ENCODE measurements around the gene FBLN2.

FBLN2 gene

DNA sequence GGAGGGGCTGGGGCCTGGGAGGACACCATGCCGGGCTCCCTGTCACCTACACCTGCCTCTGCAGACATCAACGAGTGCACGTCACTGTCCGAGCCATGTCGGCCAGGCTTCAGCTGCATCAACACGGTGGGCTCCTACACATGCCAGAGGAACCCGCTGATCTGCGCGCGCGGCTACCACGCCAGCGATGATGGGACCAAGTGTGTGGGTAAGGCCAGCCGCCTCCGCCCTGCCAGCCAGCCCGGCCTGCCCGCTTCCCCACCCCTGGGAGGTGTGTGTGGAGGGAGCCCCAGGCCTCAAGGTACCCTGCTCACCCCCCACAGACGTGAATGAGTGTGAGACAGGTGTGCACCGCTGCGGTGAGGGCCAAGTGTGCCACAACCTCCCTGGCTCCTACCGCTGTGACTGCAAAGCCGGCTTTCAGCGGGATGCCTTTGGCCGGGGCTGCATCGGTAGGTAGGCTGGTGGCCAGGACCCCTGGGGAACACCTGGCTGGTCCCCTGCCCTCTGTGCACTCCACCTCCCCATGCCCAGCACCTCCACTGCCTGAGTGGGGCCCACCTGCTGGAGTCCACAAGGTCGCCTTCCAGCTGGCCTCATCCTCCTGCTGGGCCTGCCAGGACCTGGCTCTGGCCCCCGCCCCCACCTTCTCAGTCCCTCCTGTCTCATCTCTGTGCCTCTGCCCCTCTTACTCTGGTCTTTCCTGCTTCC is 80.1 kb downstream of the FBLN2 start:
- no peak for DNase-seq

DNA sequence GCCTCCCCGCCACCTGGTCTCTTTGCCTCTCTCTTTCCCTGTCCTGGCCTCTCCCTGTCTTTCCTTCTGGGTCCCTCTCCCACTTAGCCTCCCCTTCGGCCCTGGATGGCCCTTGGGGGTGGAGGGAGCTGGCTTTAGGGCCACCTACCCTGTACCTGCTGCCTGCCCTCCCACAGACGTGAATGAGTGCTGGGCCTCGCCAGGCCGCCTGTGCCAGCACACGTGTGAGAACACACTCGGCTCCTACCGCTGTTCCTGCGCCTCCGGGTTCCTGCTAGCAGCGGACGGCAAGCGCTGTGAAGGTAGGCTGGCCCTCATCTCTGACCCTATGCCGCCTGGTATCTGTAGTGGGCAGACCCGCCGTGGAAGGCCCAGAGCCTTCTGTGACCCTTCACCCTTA is 80.7 kb downstream of the FBLN2 start:
- no peak for DNase-seq

DNA sequence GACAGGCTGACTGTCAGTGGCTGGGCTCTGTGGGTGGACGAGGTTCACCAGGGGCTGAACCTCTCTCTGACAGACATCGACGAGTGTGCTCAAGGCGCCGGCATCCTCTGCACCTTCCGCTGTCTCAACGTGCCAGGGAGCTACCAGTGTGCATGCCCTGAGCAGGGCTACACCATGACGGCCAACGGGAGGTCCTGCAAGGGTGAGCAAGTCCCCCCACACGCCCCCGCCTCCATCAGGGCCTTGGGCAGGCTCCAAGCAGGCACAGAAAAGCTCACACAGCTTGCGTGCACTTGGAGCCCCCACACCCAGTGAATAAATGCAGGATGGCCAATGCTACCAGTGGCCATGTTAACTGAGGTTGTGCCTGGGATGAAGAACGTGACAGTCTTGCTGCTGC is 82.3 kb downstream of the FBLN2 start:
- no peak for DNase-seq

DNA sequence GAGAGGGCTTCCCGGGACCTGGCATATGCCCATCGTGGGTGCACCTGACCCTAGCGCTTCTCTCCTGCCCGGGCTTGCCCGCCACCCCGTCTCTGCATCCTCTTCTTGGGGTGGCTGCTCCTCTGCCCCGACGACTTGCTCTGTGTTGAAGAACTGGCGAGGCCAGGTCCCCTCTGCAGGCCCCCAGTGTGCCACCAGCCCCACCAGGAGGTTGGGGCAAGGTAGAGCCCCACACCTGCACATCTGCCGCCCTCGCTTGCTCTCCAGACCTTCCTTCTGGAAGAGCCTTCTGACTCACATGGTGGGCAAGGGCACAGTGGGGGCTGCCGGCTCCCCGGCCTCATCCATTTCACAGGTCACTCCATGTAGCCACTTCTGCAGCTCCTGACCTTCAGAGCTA is 84.3 kb downstream of the FBLN2 start:
- DNase-seq: no peak

DNA sequence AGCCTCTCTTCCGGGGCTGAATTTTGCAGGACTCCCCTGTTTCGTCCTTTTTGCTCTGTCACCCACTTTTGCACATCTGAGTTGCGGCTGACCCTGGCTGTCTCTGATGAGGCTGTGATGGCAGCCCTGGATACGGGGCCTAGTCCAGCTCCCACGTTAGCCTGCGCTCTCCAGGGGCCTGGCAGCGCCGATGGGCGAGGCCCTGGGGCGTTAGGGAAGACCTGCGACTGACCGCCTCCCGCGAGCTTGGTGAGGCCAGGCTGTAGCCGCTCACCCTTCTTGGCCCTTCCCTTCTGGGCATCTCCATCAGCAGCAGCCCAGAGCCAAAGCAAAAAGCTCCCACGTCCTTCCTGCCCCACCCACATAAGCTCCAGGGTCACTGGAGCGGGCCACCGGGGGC is 85.2 kb downstream of the FBLN2 start:
- no peak for DNase-seq

DNA sequence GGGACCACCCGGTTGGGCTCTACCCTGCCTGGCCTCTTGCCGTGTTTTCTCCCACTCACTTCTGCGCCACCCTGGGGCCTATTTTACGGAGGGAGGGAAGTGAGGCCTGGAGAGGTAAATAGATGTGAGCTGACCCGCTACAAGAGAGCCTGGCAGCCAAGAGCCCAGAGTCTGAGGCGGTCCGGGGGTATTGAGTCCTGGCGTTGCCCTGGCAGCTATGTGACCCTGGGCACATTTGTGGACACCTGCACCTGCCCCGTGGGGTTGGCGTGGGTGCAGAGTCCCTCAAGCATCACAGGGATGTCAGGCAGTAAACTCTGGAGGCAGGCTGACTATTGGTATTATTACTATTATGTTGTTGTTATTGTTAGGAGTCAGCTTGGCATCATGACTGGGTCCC is 85.7 kb downstream of the FBLN2 start:
- DNase-seq: no peak

DNA sequence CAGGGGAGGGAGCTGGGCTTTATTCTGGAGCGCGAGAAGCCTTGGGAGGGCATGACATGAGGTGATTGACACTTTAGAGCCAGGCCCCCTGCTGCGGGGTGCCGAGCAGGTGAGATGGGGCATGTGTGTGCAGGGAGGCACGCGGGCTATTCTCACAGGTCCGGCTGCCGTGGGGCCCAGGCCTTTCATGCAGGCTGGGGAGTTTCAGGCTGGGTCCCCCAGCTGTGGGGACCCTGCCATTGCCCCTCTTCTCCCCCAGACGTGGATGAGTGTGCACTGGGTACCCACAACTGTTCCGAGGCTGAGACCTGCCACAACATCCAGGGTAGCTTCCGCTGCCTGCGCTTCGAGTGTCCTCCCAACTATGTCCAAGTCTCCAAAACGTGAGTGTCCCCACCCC is 87.3 kb downstream of the FBLN2 start:
- DNase-seq: no peak

DNA sequence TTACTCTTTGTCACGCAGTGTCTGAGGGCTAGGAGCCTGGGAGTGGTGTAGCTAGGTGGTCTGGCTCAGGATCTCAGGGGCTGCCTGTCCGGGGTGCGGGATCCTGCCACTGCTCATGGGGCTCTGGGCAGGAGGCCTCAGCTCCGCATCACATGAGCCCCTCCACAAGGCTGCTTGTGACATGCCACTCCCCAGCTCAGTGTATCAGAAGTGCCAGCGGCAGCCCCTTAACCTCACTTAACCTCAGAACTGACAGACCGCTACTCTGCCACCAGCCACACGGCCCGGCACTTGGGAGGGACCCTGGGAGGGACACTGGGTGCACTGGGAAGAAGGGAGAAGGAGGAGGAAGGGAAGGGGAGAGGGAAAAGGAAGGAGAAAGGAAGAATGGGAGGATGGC is 87.9 kb downstream of the FBLN2 start:
- DNase-seq: no peak

DNA sequence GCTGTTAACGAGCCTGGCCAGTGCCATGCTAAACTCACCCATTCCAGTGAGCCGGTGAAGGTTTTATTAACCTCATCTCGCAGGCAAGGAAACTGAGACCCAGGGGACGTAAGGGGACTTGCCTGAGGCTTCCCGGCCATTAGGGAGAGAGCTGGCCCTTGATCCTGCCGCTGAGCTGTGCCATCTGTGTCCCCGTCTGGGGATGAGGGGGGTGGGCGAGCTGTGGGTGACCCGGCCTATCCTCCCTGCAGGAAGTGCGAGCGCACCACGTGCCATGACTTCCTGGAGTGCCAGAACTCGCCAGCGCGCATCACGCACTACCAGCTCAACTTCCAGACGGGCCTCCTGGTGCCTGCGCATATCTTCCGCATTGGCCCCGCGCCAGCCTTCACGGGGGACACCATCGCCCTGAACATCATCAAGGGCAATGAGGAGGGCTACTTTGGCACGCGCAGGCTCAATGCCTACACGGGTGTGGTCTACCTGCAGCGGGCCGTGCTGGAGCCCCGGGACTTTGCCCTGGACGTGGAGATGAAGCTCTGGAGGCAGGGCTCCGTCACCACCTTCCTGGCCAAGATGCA is 88.5 kb downstream of the FBLN2 start:
- DNase-seq: no peak

DNA sequence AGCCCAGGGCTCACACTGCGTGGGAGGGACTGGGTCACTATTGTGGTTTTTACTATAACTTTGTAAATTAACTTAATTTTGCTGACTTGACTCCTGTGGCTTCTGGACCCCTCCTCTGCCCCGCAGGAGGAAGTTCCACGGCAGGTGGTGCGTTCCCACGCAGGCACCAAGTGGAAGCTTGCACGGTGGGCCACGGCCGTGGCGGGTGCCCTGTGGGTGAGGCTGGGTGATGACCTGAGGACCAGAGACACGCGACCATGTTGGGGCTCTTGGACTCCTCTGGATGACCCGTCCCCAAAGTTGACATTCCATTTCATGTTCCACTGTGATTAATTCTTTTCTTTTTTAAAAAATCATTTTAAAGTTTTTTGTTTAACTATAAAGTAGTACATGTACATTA is 89.0 kb downstream of the FBLN2 start:
- no peak for DNase-seq

DNA sequence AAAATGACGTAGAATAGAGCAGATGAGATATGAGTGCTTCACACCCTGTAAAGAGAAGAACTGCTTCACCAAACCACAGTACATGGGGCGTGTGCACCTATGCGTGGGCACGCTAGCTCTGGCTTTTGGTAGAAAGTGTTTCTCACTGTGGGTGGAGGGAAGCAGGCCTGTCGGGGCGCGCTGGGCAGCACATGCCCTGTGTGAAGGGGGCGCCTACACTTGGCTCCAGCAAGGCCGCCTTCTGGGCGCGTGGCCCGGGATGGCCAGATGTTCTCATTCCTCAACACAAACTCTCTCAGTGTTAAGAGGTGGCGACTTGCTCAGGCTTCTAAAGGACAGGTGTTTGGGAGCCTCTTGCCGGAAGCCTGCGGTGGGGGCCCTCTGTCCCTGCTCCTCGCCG is 90.0 kb downstream of the FBLN2 start:
- DNase-seq: no peak

DNA sequence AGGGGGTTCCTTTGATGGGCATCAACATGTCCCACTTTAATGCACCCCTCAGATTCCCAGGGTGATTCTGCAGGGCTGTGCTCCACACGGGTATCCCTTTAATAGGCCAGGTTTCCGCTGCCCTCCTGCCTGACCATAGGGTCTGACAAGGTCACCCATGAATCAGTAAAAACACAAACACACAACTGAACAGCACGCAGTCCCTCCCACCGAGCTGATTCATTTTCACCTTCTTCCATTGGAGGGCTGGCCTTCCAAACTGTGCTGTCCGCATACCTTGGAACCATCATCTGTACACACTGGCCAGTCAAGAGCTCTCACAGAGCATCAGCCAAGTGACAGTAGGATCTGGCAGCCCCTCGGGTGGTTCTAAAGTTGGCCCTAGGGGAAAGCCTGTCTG is 93.7 kb downstream of the FBLN2 start:
- no peak for DNase-seq

DNA sequence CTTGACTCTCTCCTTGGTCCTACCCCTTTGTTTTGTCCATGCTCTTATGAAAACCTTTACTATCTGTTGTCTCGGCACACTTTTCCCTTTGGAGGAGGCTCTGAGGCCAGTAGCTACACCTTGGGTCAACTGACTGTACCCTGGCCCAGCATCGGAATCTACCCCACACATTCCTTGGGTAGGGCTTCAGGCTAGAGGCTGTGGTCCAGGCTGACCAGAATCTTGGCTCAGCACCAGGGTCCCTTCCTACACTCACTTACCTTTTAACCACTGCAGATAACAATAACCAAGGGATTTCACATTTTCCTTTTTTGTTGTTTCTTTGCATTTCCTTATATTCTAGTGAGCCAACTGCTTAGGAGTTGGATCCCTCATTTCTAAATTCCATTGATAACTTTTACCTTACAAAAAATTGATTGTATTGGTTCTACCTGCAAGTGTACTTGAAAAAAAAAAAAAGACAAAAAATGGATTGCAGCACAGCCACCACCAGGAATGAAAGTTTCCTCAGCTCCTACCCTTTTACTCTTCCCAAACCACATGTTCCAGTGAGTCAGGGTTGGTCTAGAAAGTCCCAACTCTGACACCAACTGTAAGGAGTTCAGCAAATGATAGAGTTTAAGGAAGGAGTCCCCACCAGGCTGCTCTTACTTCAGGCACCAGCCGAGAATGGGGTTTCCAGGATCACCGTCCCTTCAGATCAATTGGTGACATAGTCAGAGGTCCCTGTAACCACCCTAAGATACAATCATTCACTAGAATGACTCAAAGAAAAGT is 95.6 kb downstream of the FBLN2 start:
- no peak for DNase-seq

DNA sequence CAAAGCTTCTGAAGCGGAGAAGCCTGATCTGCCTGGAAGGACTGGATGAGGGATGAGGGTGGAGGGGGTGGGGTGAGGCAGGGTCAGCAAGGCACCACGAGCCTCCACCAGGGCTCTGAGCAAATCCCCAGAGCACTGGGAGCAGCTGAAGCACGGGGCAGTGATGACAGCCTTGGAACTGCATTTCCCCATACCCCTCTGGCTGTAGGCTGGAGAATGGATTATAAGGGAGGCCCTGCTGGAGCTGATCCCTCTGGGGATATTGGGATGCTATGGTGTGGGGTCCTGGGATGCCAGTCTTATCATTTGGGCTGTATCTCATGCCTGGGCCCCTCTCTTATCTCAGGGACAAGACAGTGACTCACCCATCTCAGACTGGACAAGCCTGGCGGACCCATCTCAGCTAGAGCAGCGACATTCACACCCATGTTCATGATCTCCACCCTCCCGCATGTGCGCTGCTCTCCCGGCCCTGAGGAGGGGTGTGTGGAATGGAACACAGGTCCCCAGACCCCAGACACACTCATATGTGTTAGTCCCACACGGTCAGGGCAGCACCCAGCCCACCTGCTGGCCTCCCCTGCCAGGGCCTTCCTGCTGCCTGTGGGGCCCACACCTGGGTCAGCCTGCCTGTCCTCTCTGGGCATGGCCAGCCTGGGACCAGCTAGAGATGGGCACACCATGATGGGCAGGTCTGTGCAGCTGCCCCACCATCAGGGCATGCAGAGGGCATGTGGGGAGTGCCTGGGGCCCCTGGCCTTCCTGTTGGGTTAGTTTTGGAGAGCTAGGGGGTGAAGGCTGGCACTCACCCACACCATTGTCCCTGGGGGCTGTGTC is 97.1 kb downstream of the FBLN2 start:
- no peak for DNase-seq

DNA sequence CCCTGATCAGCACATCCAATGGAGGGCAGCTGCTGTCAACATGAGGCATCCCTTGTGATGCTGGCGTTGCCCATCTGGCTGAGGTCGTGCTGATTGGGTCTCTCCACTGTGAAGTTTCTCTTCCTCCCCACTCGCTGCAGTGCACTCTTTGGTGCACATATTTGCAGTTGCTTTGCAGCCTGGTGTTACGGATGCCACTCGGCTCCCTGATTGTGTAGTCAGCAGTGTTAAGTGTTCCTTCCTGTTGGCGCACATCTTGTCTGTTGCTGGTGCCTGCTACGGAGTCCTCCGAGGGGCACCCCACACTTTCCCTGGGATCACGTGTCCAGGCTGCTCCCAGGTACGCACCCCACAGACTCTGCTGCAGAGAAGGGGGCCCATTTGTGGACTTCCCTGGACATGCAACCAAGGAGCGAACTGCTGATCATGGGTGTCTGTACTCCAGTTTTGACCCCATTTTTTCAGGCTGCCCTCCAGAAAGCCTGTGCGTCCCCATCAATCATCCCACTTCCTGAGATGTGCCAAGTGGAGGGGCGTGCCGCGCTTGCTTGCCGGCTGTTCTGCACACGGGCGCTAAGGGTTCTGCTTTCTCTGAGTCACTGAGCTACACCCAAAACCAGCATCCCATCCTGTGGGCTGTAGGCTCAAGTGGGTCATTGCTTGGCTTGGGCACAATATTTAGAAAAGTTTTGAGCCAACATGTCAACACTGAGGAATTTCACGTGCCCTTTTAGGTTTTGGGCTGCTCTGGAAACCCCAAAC is 98.6 kb downstream of the FBLN2 start:
- no peak for DNase-seq

DNA sequence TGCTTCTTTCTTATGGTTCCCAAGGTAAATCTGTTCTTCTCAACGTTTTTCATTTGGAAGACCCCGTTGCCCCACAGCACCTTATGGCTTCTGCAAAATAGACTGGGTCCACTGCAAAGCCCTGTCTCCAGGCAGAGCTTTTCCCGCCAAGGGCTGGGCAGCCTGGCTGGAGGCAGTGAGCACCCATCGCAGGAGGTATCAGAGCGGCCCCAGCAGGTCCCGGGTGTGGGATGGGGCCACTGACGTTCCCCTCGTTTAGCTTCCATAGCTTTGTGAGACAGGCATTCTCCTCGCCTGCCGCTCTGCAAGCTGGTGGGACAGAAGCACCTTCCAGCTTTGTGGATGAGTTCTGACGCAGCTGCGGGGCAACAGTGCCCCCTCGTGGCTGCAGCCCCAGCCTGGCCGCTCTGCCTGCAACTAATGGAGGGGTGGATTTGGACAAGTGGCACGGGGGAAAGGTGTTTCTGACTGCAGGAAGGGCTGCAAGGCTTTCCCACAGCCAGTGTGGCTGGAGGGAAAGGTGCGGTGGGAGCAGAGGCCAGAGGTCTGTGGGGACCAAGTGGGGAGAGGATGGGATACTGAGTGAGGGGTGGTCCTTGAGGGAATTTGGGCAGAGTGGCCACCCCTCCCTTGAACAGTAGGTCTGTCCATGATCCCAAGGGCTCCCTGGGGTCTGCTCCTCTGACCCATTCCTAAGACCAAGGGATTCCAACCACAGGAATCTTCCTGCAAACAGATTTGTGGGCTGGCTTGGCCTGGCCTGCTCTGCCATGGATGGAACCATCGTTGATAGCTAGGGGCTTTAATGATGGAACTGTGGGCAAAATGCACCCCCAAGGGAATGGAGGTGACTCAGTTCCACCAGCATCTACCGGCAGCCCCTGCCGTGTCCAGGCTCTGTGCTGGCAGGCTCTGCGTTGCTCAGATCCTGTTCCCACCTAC is 99.4 kb downstream of the FBLN2 start:
- peak; percentile 18 for DNase-seq

DNA sequence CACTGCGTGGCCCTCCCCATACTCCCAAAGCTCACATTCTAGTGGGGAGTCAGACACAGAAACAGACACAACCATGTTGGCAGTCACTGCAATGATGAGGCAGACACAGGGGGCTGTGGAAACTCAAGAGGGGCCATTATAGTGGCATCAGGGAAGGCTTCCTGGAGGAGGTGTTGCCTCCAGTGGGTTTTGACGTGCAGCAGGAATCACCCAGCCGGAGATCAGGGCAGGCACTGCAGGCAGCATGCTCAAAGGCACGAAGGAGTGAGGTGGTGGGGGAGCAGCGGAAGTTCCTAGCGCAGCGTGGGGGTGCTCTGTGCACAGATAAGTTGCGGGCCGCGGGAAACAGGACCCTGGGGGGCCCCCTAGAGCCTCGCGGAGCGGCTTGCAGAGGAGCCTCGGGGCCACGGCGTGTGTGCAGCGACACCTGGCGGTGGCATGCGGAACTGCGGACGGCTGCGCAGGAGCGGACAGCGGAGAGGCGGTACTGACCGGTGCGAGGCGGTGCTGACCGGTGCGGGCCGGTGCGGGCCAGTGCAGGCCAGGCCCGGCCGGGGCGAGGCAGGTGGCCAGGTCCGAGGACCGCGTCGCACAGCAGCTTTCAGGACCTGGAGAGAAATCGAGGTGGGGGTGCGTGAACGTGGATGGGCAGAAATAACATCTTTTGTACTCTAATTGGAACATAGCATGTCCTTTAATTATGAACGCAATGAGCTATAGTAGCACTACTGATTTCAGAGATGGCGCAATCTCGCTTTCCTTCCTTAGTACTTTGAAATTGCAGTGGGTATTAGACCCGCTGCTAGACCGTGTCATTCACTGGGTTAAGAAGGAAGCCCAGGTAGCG is 101.5 kb downstream of the FBLN2 start:
- DNase-seq: peak; percentile 49

DNA sequence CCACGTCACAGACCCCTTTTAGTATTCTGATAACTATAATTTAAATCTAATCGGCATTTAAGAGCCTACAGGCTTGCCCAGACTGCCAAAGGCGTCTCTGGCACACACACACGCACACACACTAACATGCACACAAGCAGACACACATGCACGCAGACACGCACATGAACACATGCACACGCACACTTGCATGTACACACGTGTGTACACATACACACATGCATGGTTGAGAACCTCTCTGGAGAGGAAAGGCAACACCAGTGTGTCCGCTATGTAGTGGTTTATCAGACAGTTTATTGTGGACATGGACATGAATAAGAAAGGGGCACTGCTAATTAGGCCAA is 102.1 kb downstream of the FBLN2 start:
- DNase-seq: no peak

DNA sequence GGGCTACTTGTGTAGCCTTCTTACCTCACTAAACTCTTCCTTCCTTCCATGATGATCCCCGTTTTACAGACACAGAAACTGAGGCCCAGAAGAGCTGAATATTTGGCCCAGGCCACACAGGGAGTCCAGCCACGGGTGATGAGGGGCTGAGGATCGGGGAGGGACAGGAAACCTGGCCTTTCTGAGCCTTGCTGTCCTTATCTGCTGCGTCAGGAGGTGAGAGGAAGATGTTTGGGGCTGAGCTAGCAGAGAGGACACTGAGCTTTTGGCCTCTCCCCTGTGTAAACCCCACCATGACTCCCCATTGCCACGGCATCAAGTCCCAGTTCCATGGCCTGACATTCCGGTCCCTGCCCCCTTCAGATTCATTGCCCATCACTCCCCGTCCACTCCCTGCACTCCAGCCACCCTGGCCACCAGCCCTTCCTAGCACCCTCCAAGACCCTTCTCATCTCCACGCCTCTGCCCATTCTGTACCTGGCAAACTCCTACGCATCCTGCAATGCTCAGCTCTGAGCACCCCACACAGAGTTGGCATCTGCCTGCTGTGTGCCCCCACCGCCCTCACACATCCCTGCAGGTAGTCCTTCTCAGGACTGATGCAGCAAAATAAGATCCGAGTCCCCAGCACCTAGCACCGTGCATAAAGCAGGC is 103.0 kb downstream of the FBLN2 start:
- DNase-seq: no peak

DNA sequence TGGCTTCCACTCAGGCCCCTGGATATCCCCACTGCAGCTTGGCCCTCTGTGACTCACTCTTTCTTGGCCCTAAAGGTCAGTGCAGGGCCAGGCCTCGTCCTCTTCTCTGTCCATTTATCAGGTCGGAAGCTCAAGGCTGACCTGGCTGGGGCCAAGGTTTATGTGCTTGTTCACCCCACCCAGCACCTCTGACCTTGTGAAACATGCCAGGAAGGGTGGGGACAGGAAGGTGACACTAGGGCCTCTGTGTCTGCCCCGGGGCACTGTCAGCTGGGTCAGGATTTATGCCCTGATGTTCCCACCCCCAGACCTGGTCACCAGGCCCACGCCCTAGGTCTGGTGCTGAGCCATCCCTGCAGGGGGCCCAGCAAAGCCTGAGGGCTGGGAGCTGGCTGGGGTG is 103.8 kb downstream of the FBLN2 start:
- DNase-seq: no peak
